GM12878 (cell line): ENCODE data around the gene SCN4A. TPM values are rescaled to one million over a fixed set of nuclear protein-coding genes. Genes with fewer than 3 reads are reported as not detected.
"Not testable (repeated sequence)": the region's sequence is repeated elsewhere in the genome, so short reads cannot be mapped to it uniquely, and the experiment has no call there.

ENCODE experiments used
- ATAC-seq: fragments of 200-7000 bp; cut with Tn5 transposase; 3 replicates; pipeline ENCODE4 v1.9.1; 2020; ENCODE audit warnings: mild to moderate bottlenecking, moderate library complexity
- BruUV-seq: library from RNA; stranded (reverse); fragments of 400-500 nt; replicated peaks from 2 replicates; lab custom pipeline; 2021; lab: Mats Ljungman, UMichigan
- CTCF ChIA-PET: fragments of 300-600 bp; sonication (Branson Sonifier 250); formaldehyde crosslinking; extraction: SDS; loops from one replicate; lab custom pipeline; 2021; ENCODE audit warnings: inconsistent platforms; lab: Yijun Ruan, JAX
- POLR2A ChIA-PET: fragments of 350-600 bp; formaldehyde crosslinking; extraction: SDS; loops from one replicate; lab custom pipeline; 2021; ENCODE audit warnings: inconsistent platforms; lab: Charles Lee
- RAD21 ChIA-PET: fragments of 300-600 bp; sonication (Branson Sonifier 250); formaldehyde crosslinking; loops from one replicate; lab custom pipeline; 2023; ENCODE audit warnings: antibody characterized with exemption; ENCODE audit not compliant: unreplicated experiment; lab: Charles Lee
- SMC1A ChIA-PET: fragments of 300-600 bp; sonication (Branson Sonifier 250); formaldehyde crosslinking; loops from one replicate; lab custom pipeline; 2023; ENCODE audit not compliant: unreplicated experiment, uncharacterized antibody; lab: Charles Lee
- DNase-seq: peaks from one replicate; pipeline ENCODE4 v3.0.0-alpha.2; 2011; ENCODE audit warnings: low read depth, low spot score
- FAIRE-seq: peaks from 3 replicates; lab custom pipeline; 2011; peaks lifted over from hg19 to GRCh38; lab: Jason Lieb, UNC
- H2AFZ ChIP-seq: 2 replicates; pipeline ENCODE4 v1.6.0; 2011; ENCODE audit warnings: low read depth, low read length, control low read depth; ENCODE audit not compliant: control insufficient read depth
- H3K27ac ChIP-seq: 2 replicates; pipeline ENCODE4 v1.5.1; 2011; ENCODE audit warnings: control low read depth; ENCODE audit not compliant: control insufficient read depth, insufficient read depth
- H3K27me3 ChIP-seq, 2 experiments: replicated peaks in 1 of 2; 2 replicates each; pipeline versions ENCODE4 v1.6.0 to v1.6.1; 2011; ENCODE audit warnings: low read length in 1 of 2; ENCODE audit not compliant: control insufficient read depth in 2 of 2, insufficient read depth in 2 of 2
- H3K36me3 ChIP-seq, 2 experiments: 2 replicates each; pipeline ENCODE4 v1.5.1; 2011; ENCODE audit warnings: low read length in 1 of 2; ENCODE audit not compliant: control insufficient read depth in 2 of 2, insufficient read depth in 2 of 2
- H3K4me1 ChIP-seq: 2 replicates; pipeline ENCODE4 v1.6.1; 2011; ENCODE audit warnings: mild to moderate bottlenecking, low read length, moderate library complexity, mixed read lengths; ENCODE audit not compliant: control insufficient read depth, insufficient read depth
- H3K4me2 ChIP-seq: 2 replicates; pipeline ENCODE4 v1.6.0; 2011; ENCODE audit warnings: control low read depth; ENCODE audit not compliant: control insufficient read depth, insufficient read depth
- H3K4me3 ChIP-seq: fragments of 200-600 bp; sonication (generic); 2 replicates; pipeline ENCODE4 v1.5.1; 2016
- H3K79me2 ChIP-seq: 2 replicates; pipeline ENCODE4 v1.6.0; 2011; ENCODE audit warnings: low read length; ENCODE audit not compliant: control insufficient read depth, insufficient read depth
- H3K9ac ChIP-seq: 2 replicates; pipeline ENCODE4 v1.8.0; 2011; ENCODE audit warnings: low read length, control low read depth, mixed read lengths; ENCODE audit not compliant: control insufficient read depth, insufficient read depth
- H3K9me3 ChIP-seq: replicated peaks from 3 replicates; pipeline ENCODE4 v1.5.1; 2011; ENCODE audit warnings: mild to moderate bottlenecking, low read length; ENCODE audit not compliant: control insufficient read depth, insufficient read depth
- H4K20me1 ChIP-seq: 2 replicates; pipeline ENCODE4 v1.6.0; 2011; ENCODE audit not compliant: control insufficient read depth, insufficient read depth
- WGBS: methylation state at CpG from one replicate; pipeline ENCODE4 v1.1.6; 2016; ENCODE audit warnings: low lambda C conversion rate; ENCODE audit not compliant: insufficient replicate concordance, insufficient coverage; ENCODE audit errors: missing lambda C conversion rate; 5-methylcytosine and 5-hydroxymethylcytosine counted together
- in situ Hi-C: fragments of 300-500 bp; cut with MboI; formaldehyde crosslinking; loops from 9 replicates; pipeline ENCODE4 v1.14.3; 2018; ENCODE audit warnings: mixed read lengths
- intact Hi-C: fragments of 100-400 bp; cut with micrococcal nuclease; formaldehyde crosslinking; loops from one replicate; pipeline ENCODE4 v1.14.2; 2022; ENCODE audit not compliant: unreplicated experiment
- polyA plus RNA-seq, 11 experiments: library from polyadenylated mRNA; depleted of rRNA in 4 of 11; unstranded in 6 of 11; stranded (reverse) in 5 of 11; fragments of >200 nt; fragmentation: Nextera tagmentation in 4 of 11; fragmentation: Illumina TruSeq in 1 of 11; extraction: Ambion mirVana in 4 of 11; extraction: Trizol in 1 of 11; gene quantifications; 1 replicate in 1 of 11; 2 replicates in 10 of 11; pipeline versions ENCODE4 v1.2.1 to v1.2.3, GENCODE V29; 2011 to 2016; ENCODE audit warnings: inconsistent platforms in 2 of 11, missing spikeins in 2 of 11, low read depth in 1 of 11
- total RNA-seq, 4 experiments: library from RNA; depleted of rRNA in 3 of 4; stranded (reverse); fragments of >200 nt in 3 of 4; fragmentation: Illumina TruSeq in 1 of 4; extraction: Trizol in 1 of 4; gene quantifications; 2 replicates each; pipeline versions ENCODE4 v1.2.1 to v1.2.3, GENCODE V29; 2013 to 2021
- TF ChIP-seq, protein P1 (sequence below), 3 experiments: IDR thresholded peaks in 2 of 3; conservative IDR thresholded peaks in 1 of 3; 2 replicates each; pipeline ENCODE4 v1.5.1; 2011; ENCODE audit warnings: low read depth in 3 of 3, low read length in 3 of 3, mild to moderate bottlenecking in 3 of 3, control low read depth in 2 of 3, moderate library complexity in 2 of 3, inconsistent platforms in 1 of 3, mixed read lengths in 1 of 3; ENCODE audit not compliant: control insufficient read depth in 2 of 3, insufficient read depth in 1 of 3; ENCODE audit errors: extremely low read depth in 1 of 3

SCN4A gene
- total and polyA plus RNA-seq, 10 of the 15 experiments (the other 5 are each of a cell fraction or from before 2014, with no cell fraction given): under 0.01 to 0.15 (median 0.07) TPM; not detected in 4

DNA sequence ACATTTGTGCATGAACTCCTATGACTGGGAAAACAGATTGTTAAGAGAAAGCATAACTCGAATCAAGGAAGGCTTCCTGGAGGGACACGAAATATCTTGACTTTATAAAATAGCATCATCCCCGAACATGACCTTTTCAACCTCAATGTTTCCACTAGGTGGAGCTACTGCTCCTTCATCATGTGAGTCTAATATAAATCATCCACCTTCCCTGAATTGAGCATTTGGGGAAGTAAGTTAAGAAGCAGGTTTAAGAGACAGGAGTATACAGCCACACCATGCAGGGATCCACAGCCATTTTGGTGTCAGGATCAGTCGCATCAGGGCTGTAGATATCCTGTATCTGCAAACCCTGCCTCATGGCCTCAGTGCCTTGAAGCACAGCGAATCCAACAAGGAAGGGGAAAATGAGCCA is 68.9 kb downstream of the SCN4A start:
- H3K4me3 ChIP-seq, DNase-seq, intact Hi-C loops, H3K9me3 ChIP-seq, H3K4me2 ChIP-seq, BruUV-seq, H3K79me2 ChIP-seq, H3K36me3 ChIP-seq, H3K9ac ChIP-seq, H4K20me1 ChIP-seq, H2AFZ ChIP-seq, H3K27me3 ChIP-seq, H3K27ac ChIP-seq, in situ Hi-C loops, H3K4me1 ChIP-seq: not testable (repeated sequence)
- 10% methylated on average over 5 of the region's 5 CpGs for WGBS
- FAIRE-seq (peak; percentile 96), ATAC-seq (peak; percentile 75)
- RAD21 ChIA-PET: interaction anchor here (0.7 to 2.9 kb wide), 6 partner anchors 43 to 230 kb away, joined by 3 to 8 read pairs (median 4); no protein-coding TSS in a partner anchor
- SMC1A ChIA-PET: interaction anchor here (1.2 to 2.9 kb wide), 5 partner anchors 8 to 229 kb away, joined by 3 to 19 read pairs (median 4); no protein-coding TSS in a partner anchor
- CTCF ChIA-PET: interaction anchor here (0.6 to 6.0 kb wide), 19 partner anchors 9 to 387 kb away, joined by 3 to 49 read pairs (median 6); partner anchors contain the start of gene GH1
- POLR2A ChIA-PET: interaction anchor here (0.7 kb wide), 1 partner anchor 115 kb away, joined by 3 read pairs; no protein-coding TSS in a partner anchor
- TF ChIP-seq, protein P1, sequence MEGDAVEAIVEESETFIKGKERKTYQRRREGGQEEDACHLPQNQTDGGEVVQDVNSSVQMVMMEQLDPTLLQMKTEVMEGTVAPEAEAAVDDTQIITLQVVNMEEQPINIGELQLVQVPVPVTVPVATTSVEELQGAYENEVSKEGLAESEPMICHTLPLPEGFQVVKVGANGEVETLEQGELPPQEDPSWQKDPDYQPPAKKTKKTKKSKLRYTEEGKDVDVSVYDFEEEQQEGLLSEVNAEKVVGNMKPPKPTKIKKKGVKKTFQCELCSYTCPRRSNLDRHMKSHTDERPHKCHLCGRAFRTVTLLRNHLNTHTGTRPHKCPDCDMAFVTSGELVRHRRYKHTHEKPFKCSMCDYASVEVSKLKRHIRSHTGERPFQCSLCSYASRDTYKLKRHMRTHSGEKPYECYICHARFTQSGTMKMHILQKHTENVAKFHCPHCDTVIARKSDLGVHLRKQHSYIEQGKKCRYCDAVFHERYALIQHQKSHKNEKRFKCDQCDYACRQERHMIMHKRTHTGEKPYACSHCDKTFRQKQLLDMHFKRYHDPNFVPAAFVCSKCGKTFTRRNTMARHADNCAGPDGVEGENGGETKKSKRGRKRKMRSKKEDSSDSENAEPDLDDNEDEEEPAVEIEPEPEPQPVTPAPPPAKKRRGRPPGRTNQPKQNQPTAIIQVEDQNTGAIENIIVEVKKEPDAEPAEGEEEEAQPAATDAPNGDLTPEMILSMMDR (IDR thresholded peaks at IDR 0.05 in 2 of 3, conservative IDR thresholded peaks at IDR 0.05 in 1 of 3; ENCODE audit: control insufficient read depth in 2 of 3, extremely low read depth in 1 of 3, insufficient read depth in 1 of 3, low read depth in 3 of 3, low read length in 3 of 3): peak in 2 of 3 experiments; percentile 16 to 17; a peak in 3 of 6 replicates

- BruUV-seq, intact Hi-C loops, H4K20me1 ChIP-seq, H3K4me2 ChIP-seq, DNase-seq, ATAC-seq, H3K27me3 ChIP-seq, H3K27ac ChIP-seq, H3K36me3 ChIP-seq, H3K4me1 ChIP-seq, H3K4me3 ChIP-seq, in situ Hi-C loops, H3K79me2 ChIP-seq, H2AFZ ChIP-seq, FAIRE-seq, H3K9me3 ChIP-seq, H3K9ac ChIP-seq: not testable (repeated sequence)
- SMC1A ChIA-PET: interaction anchor here (0.6 to 2.9 kb wide), 5 partner anchors 39 to 231 kb away, joined by 4 to 19 read pairs (median 6); no protein-coding TSS in a partner anchor
- RAD21 ChIA-PET: interaction anchor here (2.9 kb wide), 1 partner anchor 127 kb away, joined by 8 read pairs; no protein-coding TSS in a partner anchor
- POLR2A ChIA-PET: interaction anchor here (0.7 kb wide), 1 partner anchor 173 kb away, joined by 4 read pairs; no protein-coding TSS in a partner anchor
- CTCF ChIA-PET: interaction anchor here (0.6 to 6.0 kb wide), 23 partner anchors 11 to 1797 kb away, joined by 3 to 49 read pairs (median 5); no protein-coding TSS in a partner anchor
- 60% methylated on average over 2 of the region's 2 CpGs for WGBS
Observed at GRCh38 chr17:63901971-63902370, 70.7 kb downstream of the SCN4A start.
